IPS-11a (cell line): ENCODE measurements around the gene ITPRIPL1.

ENCODE experiments used
- H3K4me3 ChIP-seq: one replicate; pipeline ENCODE4 v1.5.1; 2013; ENCODE audit warnings: low read depth, low read length, control low read depth

The ITPRIPL1 gene

GRCh38 chr2:96353606-96354101 is 28.5 kb downstream of the ITPRIPL1 start:
- no peak overlapping the region for H3K4me3 ChIP-seq

GRCh38 chr2:96354492-96354891 is 29.4 kb downstream of the ITPRIPL1 start:
- H3K4me3 ChIP-seq = no peak overlapping the region

GRCh38 chr2:96356889-96357288 is 31.8 kb downstream of the ITPRIPL1 start:
- H3K4me3 ChIP-seq = no peak overlapping the region

- H3K4me3 ChIP-seq = no peak overlapping the region
Observed at GRCh38 chr2:96359310-96359709, 34.2 kb downstream of the ITPRIPL1 start.

- no peak overlapping the region for H3K4me3 ChIP-seq
Observed at GRCh38 chr2:96359866-96360265, 34.7 kb downstream of the ITPRIPL1 start.

DNA sequence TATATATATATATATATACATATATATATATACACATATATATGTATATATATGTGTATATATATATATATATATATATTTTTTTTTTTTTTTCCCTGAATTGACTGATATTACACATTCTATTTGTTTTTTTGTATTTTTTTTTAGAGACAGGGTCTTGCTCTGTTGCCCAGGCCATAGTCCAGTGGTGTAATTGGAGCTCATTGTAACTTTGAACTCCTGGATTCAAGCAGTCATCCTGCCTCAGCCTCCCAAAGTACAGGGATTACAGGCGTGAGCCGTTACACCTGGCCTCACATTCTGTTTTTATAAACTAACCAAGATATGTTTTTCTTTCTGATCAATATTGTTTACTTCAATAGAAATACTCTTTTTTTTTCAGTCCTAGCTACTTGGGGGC is 36.6 kb downstream of the ITPRIPL1 start:
- H3K4me3 ChIP-seq = no peak overlapping the region

DNA sequence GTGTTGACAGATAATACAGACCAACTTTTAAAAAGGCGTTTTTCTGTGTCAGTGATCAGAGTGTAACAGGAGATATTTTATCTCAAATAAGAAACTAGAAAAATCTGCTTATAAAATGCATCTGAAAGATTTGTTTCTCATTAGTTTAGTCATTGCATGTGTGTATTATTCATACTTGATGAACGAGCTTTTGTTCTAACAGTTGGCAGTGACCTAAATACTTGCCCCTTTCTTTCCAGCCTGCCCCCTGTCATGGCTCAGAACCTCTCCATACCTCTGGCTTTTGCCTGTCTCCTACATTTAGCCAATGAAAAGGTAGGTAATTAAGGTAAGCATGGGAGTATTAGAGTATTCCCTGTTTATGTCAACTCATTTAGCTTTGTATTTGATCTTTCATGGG is 44.1 kb downstream of the ITPRIPL1 start:
- H3K4me3 ChIP-seq = no peak overlapping the region

- no peak overlapping the region for H3K4me3 ChIP-seq
Observed at GRCh38 chr2:96374211-96374951, 49.3 kb downstream of the ITPRIPL1 start.
